Astrocyte of the cerebellum (primary cell): ENCODE results near the gene DIDO1.

Experiments
- DNase-seq: peaks from one replicate; pipeline ENCODE4 v3.0.0-alpha.2; 2011; ENCODE audit warnings: low read depth
- H3K4me3 ChIP-seq: 2 replicates; pipeline ENCODE4 v1.5.1; 2011; ENCODE audit warnings: mild to moderate bottlenecking, low read depth, low read length, moderate library complexity
- CTCF ChIP-seq: IDR thresholded peaks from 2 replicates; pipeline ENCODE4 v1.5.1; 2012; ENCODE audit warnings: low read length, low read depth, moderate library complexity, mild to moderate bottlenecking; ENCODE audit errors: missing control alignments
- in situ Hi-C: cut with HindIII; loops from 2 replicates; pipeline ENCODE4 v1.10.0; 2017; ENCODE audit warnings: low sequenced_read_pairs

DIDO1 gene

GRCh38 chr20:62898093-62898964, 28.0 kb downstream of the DIDO1 start:
- no peak overlapping the region for H3K4me3 ChIP-seq
- DNase-seq: no peak
- TF ChIP-seq CTCF: no peak
- in situ Hi-C loops: no loop called here

GRCh38 chr20:62897666-62898065, 28.6 kb downstream of the DIDO1 start:
- in situ Hi-C loops: no loop called here
- H3K4me3 ChIP-seq: no peak overlapping the region
- DNase-seq: no peak
- TF ChIP-seq CTCF: no peak

GRCh38 chr20:62896526-62896925, 29.8 kb downstream of the DIDO1 start:
- in situ Hi-C loops: no loop called here
- DNase-seq: no peak
- H3K4me3 ChIP-seq: no peak overlapping the region
- TF ChIP-seq CTCF: no peak

GRCh38 chr20:62895539-62895938, 30.8 kb downstream of the DIDO1 start:
- TF ChIP-seq CTCF: no peak
- no peak overlapping the region for H3K4me3 ChIP-seq
- no peak for DNase-seq
- in situ Hi-C loops: no loop called here

- H3K4me3 ChIP-seq: no peak overlapping the region
- DNase-seq: no peak
- no peak for TF ChIP-seq CTCF
- in situ Hi-C loops: no loop called here
Observed at GRCh38 chr20:62894261-62894660, 32.0 kb downstream of the DIDO1 start.

GRCh38 chr20:62893700-62894099, 32.6 kb downstream of the DIDO1 start:
- TF ChIP-seq CTCF: no peak
- DNase-seq: no peak
- no peak overlapping the region for H3K4me3 ChIP-seq
- in situ Hi-C loops: no loop called here
